Liver (tissue), 9 donors: ENCODE data around the gene CGNL1. TPM values are rescaled to one million over a fixed set of nuclear protein-coding genes. Genes with fewer than 3 reads are reported as not detected.

Source experiments
- DNase-seq: peaks from one replicate; pipeline ENCODE4 v3.0.0-alpha.2; 2017; ENCODE audit warnings: low spot score
- H3K27ac ChIP-seq, 2 donors: one replicate each; pipeline ENCODE4 v1.7.0; 2013; ENCODE audit warnings: inconsistent platforms in 2 of 2, low read length in 2 of 2, control low read depth in 1 of 2, low read depth in 1 of 2, mild to moderate bottlenecking in 1 of 2
- H3K27me3 ChIP-seq, 4 donors: one replicate each; pipeline versions ENCODE4 v1.6.1 to v1.7.0; 2013; ENCODE audit warnings: low read length in 3 of 4, inconsistent platforms in 1 of 4, mild to moderate bottlenecking in 1 of 4, moderate library complexity in 1 of 4; ENCODE audit not compliant: control insufficient read depth in 4 of 4, insufficient read depth in 4 of 4
- H3K36me3 ChIP-seq, 4 donors: one replicate each; pipeline versions ENCODE4 v1.6.1 to v1.7.0; 2013; ENCODE audit warnings: low read length in 3 of 4, mild to moderate bottlenecking in 3 of 4, low read depth in 1 of 4, moderate library complexity in 1 of 4; ENCODE audit not compliant: control insufficient read depth in 4 of 4, insufficient read depth in 3 of 4
- H3K4me1 ChIP-seq, 4 donors: one replicate each; pipeline versions ENCODE4 v1.6.1 to v1.7.0; 2013; ENCODE audit warnings: low read length in 3 of 4, mild to moderate bottlenecking in 3 of 4, moderate library complexity in 1 of 4; ENCODE audit not compliant: control insufficient read depth in 4 of 4, insufficient read depth in 4 of 4
- H3K4me3 ChIP-seq, 3 donors: one replicate each; pipeline versions ENCODE4 v1.6.1 to v1.7.0; 2013; ENCODE audit warnings: low read length in 3 of 3, control low read depth in 1 of 3, low read depth in 1 of 3, mild to moderate bottlenecking in 1 of 3
- H3K9ac ChIP-seq, 2 donors: one replicate each; pipeline ENCODE4 v1.7.0; 2013; ENCODE audit warnings: low read length in 2 of 2, mild to moderate bottlenecking in 2 of 2, moderate library complexity in 2 of 2, control low read depth in 1 of 2, low read depth in 1 of 2
- H3K9me3 ChIP-seq, 4 donors: one replicate each; pipeline versions ENCODE4 v1.6.1 to v1.7.0; 2013; ENCODE audit warnings: low read length in 3 of 4; ENCODE audit not compliant: control insufficient read depth in 4 of 4
- GABPA ChIP-seq, 2 donors: IDR thresholded peaks in 1 of 2; conservative IDR thresholded peaks in 1 of 2; 2 replicates each; pipeline ENCODE4 v1.6.1; 2016; ENCODE audit warnings: antibody characterized with exemption in 2 of 2, mild to moderate bottlenecking in 1 of 2, moderate library complexity in 1 of 2
- JUND ChIP-seq, 2 donors: IDR thresholded peaks; 2 replicates each; pipeline ENCODE4 v1.6.1; 2016; ENCODE audit warnings: antibody characterized with exemption in 2 of 2
- NR2F2 ChIP-seq: IDR thresholded peaks from 2 replicates; pipeline ENCODE4 v1.6.1; 2016; ENCODE audit warnings: antibody characterized with exemption
- RXRA ChIP-seq, 2 donors: IDR thresholded peaks; 2 replicates each; pipeline ENCODE4 v1.6.1; 2017 to 2018; ENCODE audit warnings: antibody characterized with exemption in 2 of 2, mild to moderate bottlenecking in 1 of 2
- SP1 ChIP-seq: IDR thresholded peaks from 2 replicates; pipeline ENCODE4 v1.6.1; 2018; ENCODE audit warnings: antibody characterized with exemption, mild to moderate bottlenecking
- TAF1 ChIP-seq: conservative IDR thresholded peaks from 2 replicates; pipeline ENCODE4 v1.6.1; 2016; ENCODE audit warnings: antibody characterized with exemption, mild to moderate bottlenecking
- YY1 ChIP-seq: IDR thresholded peaks from 2 replicates; pipeline ENCODE4 v1.6.1; 2016; ENCODE audit warnings: antibody characterized with exemption, mild to moderate bottlenecking
- WGBS: extraction: QIAGEN DNeasy Blood & Tissue Kit; methylation state at CpG from one replicate; pipeline ENCODE4 v1.1.7; 2013; 5-methylcytosine and 5-hydroxymethylcytosine counted together
- polyA plus RNA-seq, 2 donors: library from polyadenylated mRNA; stranded (reverse) in 1 of 2; unstranded in 1 of 2; fragments of 200-250 nt in 1 of 2; fragments of >200 nt in 1 of 2; fragmentation: Nextera tagmentation in 1 of 2; extraction: Ambion mirVana in 1 of 2; gene quantifications; one replicate each; pipeline versions ENCODE4 v1.2.1 to v1.2.3, GENCODE V29; 2013 to 2015
- total RNA-seq, 2 donors: library from RNA; depleted of rRNA; stranded (reverse); fragments of >200 nt; gene quantifications; one replicate each; pipeline ENCODE4 v1.2.3, GENCODE V29; 2014
- TF ChIP-seq, protein P1 (sequence below): IDR thresholded peaks from 2 replicates; pipeline ENCODE4 v1.6.1; 2016; ENCODE audit warnings: antibody characterized with exemption
- TF ChIP-seq, protein P2 (sequence below): fragments of 150-350 bp; IDR thresholded peaks from 2 replicates; pipeline ENCODE4 v1.5.1; 2017; ENCODE audit warnings: improper control_type of control experiment, low read depth, low read length; ENCODE audit not compliant: missing input control
- TF ChIP-seq, protein P3 (sequence below): IDR thresholded peaks from 2 replicates; pipeline ENCODE4 v1.6.1; 2016; ENCODE audit warnings: antibody characterized with exemption
- TF ChIP-seq, protein P4 (sequence below): IDR thresholded peaks from 2 replicates; pipeline ENCODE4 v1.6.1; 2016; ENCODE audit warnings: antibody characterized with exemption
- donor health status: healthy.
- donor health status: healthy.
- donor health status: healthy.
- donor health status: healthy.
- donor health status: healthy.

The CGNL1 gene
- total and polyA plus RNA-seq, 4 donors = 12.0 to 31.9 (median 16.1) TPM

DNA sequence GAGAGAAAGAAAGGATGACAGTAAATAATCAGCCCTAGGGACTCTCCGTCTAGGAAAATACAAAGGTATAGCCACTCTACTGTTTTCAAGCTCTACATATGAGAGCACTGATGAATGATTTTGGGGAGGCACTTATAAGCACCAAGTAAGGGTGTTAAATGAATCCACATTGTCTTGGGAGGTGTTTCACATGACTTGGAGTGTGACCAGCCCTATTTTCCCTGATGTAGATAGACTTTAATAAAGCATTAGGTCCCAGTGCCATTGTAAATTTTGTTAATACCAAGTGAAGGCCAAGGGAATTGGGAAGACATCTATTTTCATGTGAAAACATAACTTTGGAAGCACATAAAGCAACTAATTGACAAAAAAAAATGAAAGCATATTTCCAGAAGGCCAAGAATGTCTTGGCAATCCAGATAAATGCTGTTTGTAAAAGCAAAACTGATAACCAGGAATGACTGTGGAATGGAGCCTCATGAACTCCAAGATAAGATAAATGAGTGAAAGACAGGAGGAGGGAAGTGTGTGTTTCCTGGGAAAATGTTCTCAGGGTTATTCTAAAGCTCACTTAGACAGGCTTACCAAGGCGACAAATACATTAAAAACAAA, 119.4 kb downstream of the CGNL1 start:
- Histone ChIP-seq H3K27ac (no peak overlapping the region), H3K4me3 (no peak overlapping the region), H3K9me3 (no peaks in the 10 kb centered on the region), H3K4me1 (peaks cover 3 to 21% (median 13%) of the 10 kb centered on the region in 4 donors), H3K27me3 (no peaks in the 10 kb centered on the region), H3K36me3 (peaks cover 0 to 15% (median 7%) of the 10 kb centered on the region in 4 donors), H3K9ac (no peak overlapping the region)
- DNase-seq = no peak
- WGBS = 87% methylated on average over 2 of the region's 2 CpGs
- TF ChIP-seq RXRA (IDR thresholded peaks at IDR 0.05) = peak in 1 of 2 donors; percentile 9
- TF ChIP-seq NR2F2 = peak; percentile 70
- TF ChIP-seq, protein P1, sequence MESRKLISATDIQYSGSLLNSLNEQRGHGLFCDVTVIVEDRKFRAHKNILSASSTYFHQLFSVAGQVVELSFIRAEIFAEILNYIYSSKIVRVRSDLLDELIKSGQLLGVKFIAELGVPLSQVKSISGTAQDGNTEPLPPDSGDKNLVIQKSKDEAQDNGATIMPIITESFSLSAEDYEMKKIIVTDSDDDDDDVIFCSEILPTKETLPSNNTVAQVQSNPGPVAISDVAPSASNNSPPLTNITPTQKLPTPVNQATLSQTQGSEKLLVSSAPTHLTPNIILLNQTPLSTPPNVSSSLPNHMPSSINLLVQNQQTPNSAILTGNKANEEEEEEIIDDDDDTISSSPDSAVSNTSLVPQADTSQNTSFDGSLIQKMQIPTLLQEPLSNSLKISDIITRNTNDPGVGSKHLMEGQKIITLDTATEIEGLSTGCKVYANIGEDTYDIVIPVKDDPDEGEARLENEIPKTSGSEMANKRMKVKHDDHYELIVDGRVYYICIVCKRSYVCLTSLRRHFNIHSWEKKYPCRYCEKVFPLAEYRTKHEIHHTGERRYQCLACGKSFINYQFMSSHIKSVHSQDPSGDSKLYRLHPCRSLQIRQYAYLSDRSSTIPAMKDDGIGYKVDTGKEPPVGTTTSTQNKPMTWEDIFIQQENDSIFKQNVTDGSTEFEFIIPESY = no peak

DNA sequence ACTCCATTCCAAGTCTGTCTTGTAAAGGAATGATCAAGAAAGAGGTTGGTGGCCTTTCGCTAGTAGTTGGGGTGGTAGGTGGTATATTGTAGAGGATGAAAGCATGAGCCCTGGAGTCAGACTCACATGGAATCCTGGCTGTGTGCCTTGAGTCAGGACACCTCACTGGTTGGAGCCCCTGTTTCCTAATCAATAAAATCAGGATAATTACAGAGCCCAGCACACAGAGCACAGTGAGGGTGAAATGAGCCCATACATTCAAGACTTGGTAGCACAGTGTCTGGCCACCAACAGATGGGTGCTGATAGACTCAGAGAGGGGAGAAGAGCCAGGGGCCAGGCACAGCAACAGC, 120.3 kb downstream of the CGNL1 start:
- Histone ChIP-seq H3K27me3 (no peaks in the 10 kb centered on the region), H3K4me1 (peaks cover 3 to 21% (median 13%) of the 10 kb centered on the region in 4 donors), H3K27ac (peak overlapping the region in 1 of 2 donors; percentile 25), H3K9ac (no peak overlapping the region), H3K9me3 (no peaks in the 10 kb centered on the region), H3K36me3 (peaks cover 0 to 6% (median 5%) of the 10 kb centered on the region in 4 donors), H3K4me3 (no peak overlapping the region)
- TF ChIP-seq JUND (IDR thresholded peaks at IDR 0.05) = no peak
- no peak for TF ChIP-seq YY1
- TF ChIP-seq SP1 = no peak
- TF ChIP-seq, protein P1 = no peak
- no peak for TF ChIP-seq RXRA (IDR thresholded peaks at IDR 0.05)
- TF ChIP-seq, protein P2, sequence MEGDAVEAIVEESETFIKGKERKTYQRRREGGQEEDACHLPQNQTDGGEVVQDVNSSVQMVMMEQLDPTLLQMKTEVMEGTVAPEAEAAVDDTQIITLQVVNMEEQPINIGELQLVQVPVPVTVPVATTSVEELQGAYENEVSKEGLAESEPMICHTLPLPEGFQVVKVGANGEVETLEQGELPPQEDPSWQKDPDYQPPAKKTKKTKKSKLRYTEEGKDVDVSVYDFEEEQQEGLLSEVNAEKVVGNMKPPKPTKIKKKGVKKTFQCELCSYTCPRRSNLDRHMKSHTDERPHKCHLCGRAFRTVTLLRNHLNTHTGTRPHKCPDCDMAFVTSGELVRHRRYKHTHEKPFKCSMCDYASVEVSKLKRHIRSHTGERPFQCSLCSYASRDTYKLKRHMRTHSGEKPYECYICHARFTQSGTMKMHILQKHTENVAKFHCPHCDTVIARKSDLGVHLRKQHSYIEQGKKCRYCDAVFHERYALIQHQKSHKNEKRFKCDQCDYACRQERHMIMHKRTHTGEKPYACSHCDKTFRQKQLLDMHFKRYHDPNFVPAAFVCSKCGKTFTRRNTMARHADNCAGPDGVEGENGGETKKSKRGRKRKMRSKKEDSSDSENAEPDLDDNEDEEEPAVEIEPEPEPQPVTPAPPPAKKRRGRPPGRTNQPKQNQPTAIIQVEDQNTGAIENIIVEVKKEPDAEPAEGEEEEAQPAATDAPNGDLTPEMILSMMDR = no peak
- TF ChIP-seq, protein P3, sequence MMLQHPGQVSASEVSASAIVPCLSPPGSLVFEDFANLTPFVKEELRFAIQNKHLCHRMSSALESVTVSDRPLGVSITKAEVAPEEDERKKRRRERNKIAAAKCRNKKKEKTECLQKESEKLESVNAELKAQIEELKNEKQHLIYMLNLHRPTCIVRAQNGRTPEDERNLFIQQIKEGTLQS = no peak
- TF ChIP-seq GABPA (IDR thresholded peaks at IDR 0.05 in 1 of 2, conservative IDR thresholded peaks at IDR 0.05 in 1 of 2) = no peak
- no peak for TF ChIP-seq TAF1
- TF ChIP-seq, protein P4, sequence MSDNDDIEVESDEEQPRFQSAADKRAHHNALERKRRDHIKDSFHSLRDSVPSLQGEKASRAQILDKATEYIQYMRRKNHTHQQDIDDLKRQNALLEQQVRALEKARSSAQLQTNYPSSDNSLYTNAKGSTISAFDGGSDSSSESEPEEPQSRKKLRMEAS = no peak
- 98% methylated on average over 1 of the region's 1 CpG for WGBS
- no peak for DNase-seq
